GM23248 (cell line): Measurements from ENCODE around the gene TNNT2. TPM values are rescaled to one million over a fixed set of nuclear protein-coding genes. Genes with fewer than 3 reads are reported as not detected.

Experiments
- DNase-seq: peaks from one replicate; pipeline ENCODE4 v3.0.0-alpha.2; 2015
- H2AFZ ChIP-seq: fragments of 200-600 bp; sonication (generic); 2 replicates; pipeline ENCODE4 v1.6.1; 2016; ENCODE audit warnings: antibody characterized with exemption
- H3F3A ChIP-seq: fragments of 200-600 bp; sonication (generic); 2 replicates; pipeline ENCODE4 v1.6.1; 2016; ENCODE audit warnings: mild to moderate bottlenecking, antibody characterized with exemption, mixed run types; ENCODE audit not compliant: insufficient read depth
- H3K27ac ChIP-seq: fragments of 200-600 bp; sonication (generic); 2 replicates; pipeline ENCODE4 v1.5.1; 2016; ENCODE audit warnings: mild to moderate bottlenecking
- H3K27me3 ChIP-seq: fragments of 200-600 bp; sonication (generic); replicated peaks from 2 replicates; pipeline ENCODE4 v1.6.1; 2016; ENCODE audit warnings: mild to moderate bottlenecking; ENCODE audit not compliant: insufficient read depth
- H3K36me3 ChIP-seq: fragments of 200-600 bp; sonication (generic); 2 replicates; pipeline ENCODE4 v1.6.1; 2016; ENCODE audit warnings: low read depth, mild to moderate bottlenecking
- H3K4me1 ChIP-seq: fragments of 200-600 bp; sonication (generic); 2 replicates; pipeline ENCODE4 v1.6.1; 2016; ENCODE audit warnings: mild to moderate bottlenecking; ENCODE audit not compliant: insufficient read depth
- H3K4me2 ChIP-seq: fragments of 200-600 bp; sonication (generic); one replicate; pipeline ENCODE4 v1.6.1; 2016; ENCODE audit warnings: mild to moderate bottlenecking; ENCODE audit not compliant: unreplicated experiment
- H3K4me3 ChIP-seq: fragments of 200-600 bp; sonication (generic); 2 replicates; pipeline ENCODE4 v1.5.1; 2016; ENCODE audit warnings: mild to moderate bottlenecking
- H3K79me2 ChIP-seq: fragments of 200-600 bp; sonication (generic); 2 replicates; pipeline ENCODE4 v1.6.1; 2016; ENCODE audit warnings: mild to moderate bottlenecking; ENCODE audit not compliant: insufficient read depth
- H3K9ac ChIP-seq: fragments of 200-600 bp; sonication (generic); 2 replicates; pipeline ENCODE4 v1.6.1; 2016; ENCODE audit warnings: mild to moderate bottlenecking
- H3K9me2 ChIP-seq: fragments of 200-600 bp; sonication (generic); 2 replicates; pipeline ENCODE4 v1.6.1; 2016; ENCODE audit warnings: mixed run types, mild to moderate bottlenecking, moderate library complexity; ENCODE audit not compliant: insufficient read depth
- H3K9me3 ChIP-seq: fragments of 200-600 bp; sonication (generic); one replicate; pipeline ENCODE4 v1.6.1; 2017; ENCODE audit warnings: low read depth
- H4K20me1 ChIP-seq: fragments of 200-600 bp; sonication (generic); 2 replicates; pipeline ENCODE4 v1.6.0; 2016; ENCODE audit not compliant: insufficient read depth
- EZH2 ChIP-seq: fragments of 200-600 bp; sonication (generic); IDR thresholded peaks from 2 replicates; pipeline ENCODE4 v1.6.1; 2018; ENCODE audit warnings: antibody characterized with exemption, mild to moderate bottlenecking; ENCODE audit not compliant: insufficient read depth, poor library complexity, severe bottlenecking
- EZH2phosphoT487 ChIP-seq: fragments of 200-600 bp; sonication (generic); IDR thresholded peaks from 2 replicates; pipeline ENCODE4 v1.6.1; 2018; ENCODE audit warnings: antibody characterized with exemption, moderate library complexity, mild to moderate bottlenecking, low read depth; ENCODE audit not compliant: insufficient read depth
- WGBS, 2 experiments: methylation state at CpG; one replicate each; pipeline ENCODE4 v1.1.6; 2015 to 2017; ENCODE audit warnings: low lambda C conversion rate in 2 of 2, low coverage in 1 of 2; ENCODE audit errors: missing lambda C conversion rate in 2 of 2; 5-methylcytosine and 5-hydroxymethylcytosine counted together
- in situ Hi-C: fragments of 300-500 bp; cut with MboI; formaldehyde crosslinking; loops from 2 replicates; pipeline ENCODE4 v1.15.0; 2020
- polyA plus RNA-seq: library from polyadenylated mRNA; unstranded; fragments of >200 nt; fragmentation: Nextera tagmentation; extraction: Ambion mirVana; gene quantifications from 2 replicates; pipeline ENCODE4 v1.2.1, GENCODE V29; 2016
- total RNA-seq: library from RNA; depleted of rRNA; stranded (reverse); fragments of >200 nt; shearing (Covaris generic); gene quantifications from 2 replicates; pipeline ENCODE4 v1.2.3, GENCODE V29; 2014

The TNNT2 gene
- total and polyA plus RNA-seq, 2 experiments from 2014 or later = not detected

- Histone ChIP-seq H3K27ac (no peak overlapping the region), H3K79me2 (no peaks in the 10 kb centered on the region), H2AFZ (no peak overlapping the region), H3K9me3 (no peaks in the 10 kb centered on the region), H3K36me3 (no peaks in the 10 kb centered on the region), H3K9me2 (no peaks in the 10 kb centered on the region), H3K9ac (no peak overlapping the region), H3K4me2 (no peak overlapping the region), H4K20me1 (no peaks in the 10 kb centered on the region), H3K27me3 (0 out of 2 replicates have a peak, but pooled peaks cover 4% of the 10 kb centered on the region), H3F3A (no peaks in the 10 kb centered on the region), H3K4me1 (no peaks in the 10 kb centered on the region), H3K4me3 (no peak overlapping the region)
- TF ChIP-seq EZH2phosphoT487 (no peak), EZH2 (no peak)
- in situ Hi-C loops = no loop called here
- WGBS, 2 experiments = 88 to 89% methylated on average over 15 of the region's 15 CpGs
- DNase-seq = no peak
These were observed 55.6 kb downstream of the TNNT2 start for GRCh38 chr1:201321826-201322390.

GRCh38 chr1:201320168-201320788 is 57.2 kb downstream of the TNNT2 start:
- no peak for DNase-seq
- no peaks in the 10 kb centered on the region for H3K4me1 ChIP-seq
- H3K9me2 ChIP-seq = no peaks in the 10 kb centered on the region
- H2AFZ ChIP-seq = no peak overlapping the region
- no peak for TF ChIP-seq EZH2
- TF ChIP-seq EZH2phosphoT487 = no peak
- in situ Hi-C loops = no loop called here
- H3F3A ChIP-seq = no peaks in the 10 kb centered on the region
- no peaks in the 10 kb centered on the region for H3K36me3 ChIP-seq
- H3K79me2 ChIP-seq = no peaks in the 10 kb centered on the region
- no peaks in the 10 kb centered on the region for H4K20me1 ChIP-seq
- no peak overlapping the region for H3K4me3 ChIP-seq
- H3K4me2 ChIP-seq = no peak overlapping the region
- 79 to 88% methylated on average over 11 to 12 of the region's 12 CpGs for WGBS, 2 experiments
- H3K9ac ChIP-seq = no peak overlapping the region
- no peaks in the 10 kb centered on the region for H3K9me3 ChIP-seq
- H3K27me3 ChIP-seq = 0 out of 2 replicates have a peak, but pooled peaks cover 4% of the 10 kb centered on the region
- no peak overlapping the region for H3K27ac ChIP-seq

GRCh38 chr1:201319631-201320030 is 57.8 kb downstream of the TNNT2 start:
- Histone ChIP-seq H2AFZ (no peak overlapping the region), H3K27me3 (0 out of 2 replicates have a peak, but pooled peaks cover 4% of the 10 kb centered on the region), H3K79me2 (no peaks in the 10 kb centered on the region), H3K4me1 (no peaks in the 10 kb centered on the region), H3K4me3 (no peak overlapping the region), H4K20me1 (no peaks in the 10 kb centered on the region), H3K9ac (no peak overlapping the region), H3K27ac (no peak overlapping the region), H3K36me3 (no peaks in the 10 kb centered on the region), H3K9me3 (no peaks in the 10 kb centered on the region), H3K9me2 (no peaks in the 10 kb centered on the region), H3F3A (no peaks in the 10 kb centered on the region), H3K4me2 (no peak overlapping the region)
- in situ Hi-C loops = no loop called here
- no peak for TF ChIP-seq EZH2
- TF ChIP-seq EZH2phosphoT487 = no peak
- 52 to 56% methylated on average over 6 of the region's 6 CpGs for WGBS, 2 experiments
- DNase-seq = no peak

GRCh38 chr1:201318504-201319340 is 58.8 kb downstream of the TNNT2 start:
- TF ChIP-seq EZH2 = no peak
- no peak for TF ChIP-seq EZH2phosphoT487
- no peak overlapping the region for H3K27ac ChIP-seq
- no peak overlapping the region for H3K9ac ChIP-seq
- in situ Hi-C loops = no loop called here
- H3K9me2 ChIP-seq = no peaks in the 10 kb centered on the region
- H3K4me2 ChIP-seq = no peak overlapping the region
- no peaks in the 10 kb centered on the region for H4K20me1 ChIP-seq
- no peaks in the 10 kb centered on the region for H3K36me3 ChIP-seq
- 0 out of 2 replicates have a peak, but pooled peaks cover 4% of the 10 kb centered on the region for H3K27me3 ChIP-seq
- WGBS, 2 experiments = 81 to 87% methylated on average over 14 to 15 of the region's 15 CpGs
- no peaks in the 10 kb centered on the region for H3K4me1 ChIP-seq
- no peaks in the 10 kb centered on the region for H3K9me3 ChIP-seq
- H3F3A ChIP-seq = no peaks in the 10 kb centered on the region
- DNase-seq = no peak
- H2AFZ ChIP-seq = no peak overlapping the region
- no peak overlapping the region for H3K4me3 ChIP-seq
- no peaks in the 10 kb centered on the region for H3K79me2 ChIP-seq
